Measurements from ENCODE around the gene ASCC3. TPM values are rescaled to one million over a fixed set of nuclear protein-coding genes. Genes with fewer than 3 reads are reported as not detected.

Gene ASCC3
- total RNA-seq, 4 donors from 2014 or later: 20.3 to 26.8 (median 24.5) TPM

- no peak for TF ChIP-seq POLR2A (IDR thresholded peaks at IDR 0.05)
- no peak for TF ChIP-seq CTCF (IDR thresholded peaks at IDR 0.05)
- no peak for DNase-seq (ENCODE audit: low spot score in 2 of 2)
- WGBS, 2 donors: 58 to 80% methylated on average over 2 of the region's 2 CpGs
- intact Hi-C loops (cut with DNase I; ENCODE audit: low total_unique reads): no loop called here
- H3K4me3 ChIP-seq (ENCODE audit: low read depth, poor library complexity, severe bottlenecking): no peak overlapping the region
Measured at GRCh38 chr6:100706491-100706890, 174.6 kb downstream of the ASCC3 start.

GRCh38 chr6:100704961-100705360 lies 176.2 kb downstream of the ASCC3 start:
- TF ChIP-seq POLR2A (IDR thresholded peaks at IDR 0.05) (no peak), CTCF (IDR thresholded peaks at IDR 0.05) (no peak)
- WGBS, 2 donors: 81 to 94% methylated on average over 5 of the region's 5 CpGs
- no peak for DNase-seq (ENCODE audit: low spot score in 2 of 2)
- H3K4me3 ChIP-seq (ENCODE audit: low read depth, poor library complexity, severe bottlenecking): no peak overlapping the region
- intact Hi-C loops (cut with DNase I; ENCODE audit: low total_unique reads): no loop called here

DNA sequence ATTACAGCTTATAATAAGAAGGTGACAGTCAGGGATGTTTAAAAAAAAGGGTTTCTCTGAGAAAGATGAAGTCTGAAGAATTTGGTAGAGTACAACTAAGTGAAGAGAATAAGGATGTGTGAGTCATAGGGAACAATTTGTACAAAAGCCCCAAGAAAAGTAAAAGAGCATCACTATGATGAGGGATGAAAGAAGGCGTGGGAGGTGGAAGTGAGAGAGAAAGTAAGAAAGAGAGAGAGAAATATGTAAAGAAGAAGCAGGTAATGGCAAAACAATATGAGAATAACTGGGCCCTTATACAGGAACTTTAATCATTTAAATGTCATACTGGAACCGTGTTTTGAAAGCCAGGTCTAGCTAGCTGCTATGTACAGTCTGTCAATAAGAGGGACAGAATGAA lies 179.4 kb downstream of the ASCC3 start:
- no peak for TF ChIP-seq POLR2A (IDR thresholded peaks at IDR 0.05)
- no peak for TF ChIP-seq CTCF (IDR thresholded peaks at IDR 0.05)
- WGBS, 2 donors: 92 to 96% methylated on average over 2 of the region's 2 CpGs
- DNase-seq (ENCODE audit: low spot score in 2 of 2): no peak
- H3K4me3 ChIP-seq (ENCODE audit: low read depth, poor library complexity, severe bottlenecking): no peak overlapping the region
- intact Hi-C loops (cut with DNase I; ENCODE audit: low total_unique reads): no loop called here

DNA sequence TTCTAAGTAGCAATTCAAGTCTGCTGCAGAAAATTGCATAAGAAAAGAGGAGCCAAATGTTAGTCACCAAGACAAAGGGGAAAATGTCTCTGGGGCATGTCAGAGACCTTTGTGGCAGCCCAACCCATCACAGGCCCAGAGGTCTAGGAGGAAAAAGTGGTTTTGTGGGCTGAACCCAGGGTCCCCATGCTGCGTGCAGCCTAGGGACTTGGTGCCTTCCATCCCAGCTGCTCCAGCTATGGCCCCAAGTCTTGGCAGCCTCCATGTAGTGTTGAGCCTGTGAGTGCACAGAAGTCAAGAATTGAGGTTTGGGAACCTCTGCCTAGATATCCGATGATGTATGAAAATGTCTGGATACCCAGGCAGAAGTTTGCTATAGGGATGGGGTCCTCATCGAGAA lies 181.1 kb downstream of the ASCC3 start:
- TF ChIP-seq CTCF (IDR thresholded peaks at IDR 0.05): no peak
- no peak for TF ChIP-seq POLR2A (IDR thresholded peaks at IDR 0.05)
- WGBS, 2 donors: 100% methylated on average over 3 of the region's 3 CpGs
- no peak overlapping the region for H3K4me3 ChIP-seq (ENCODE audit: low read depth, poor library complexity, severe bottlenecking)
- DNase-seq (ENCODE audit: low spot score in 2 of 2): no peak
- intact Hi-C loops (cut with DNase I; ENCODE audit: low total_unique reads): no loop called here

DNA sequence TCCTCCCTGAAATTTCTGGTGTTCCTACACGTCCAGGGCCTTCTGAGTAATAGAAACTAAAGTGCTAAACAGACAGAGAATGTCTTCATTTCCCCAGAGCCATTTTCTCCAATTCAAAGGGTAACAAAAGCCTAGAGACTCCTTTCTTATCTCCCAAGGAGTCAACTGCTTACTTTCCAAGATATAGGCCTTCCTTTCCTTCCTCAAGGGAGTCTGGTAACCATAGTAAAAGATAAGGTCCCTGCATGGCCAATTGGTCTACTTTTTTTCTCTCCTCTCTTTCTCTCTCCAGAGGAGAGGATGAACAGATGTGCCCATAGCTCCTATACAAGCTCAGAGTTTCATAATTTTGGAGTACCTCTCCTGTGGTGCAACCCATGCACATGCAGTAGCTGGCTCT lies 185.7 kb downstream of the ASCC3 start:
- TF ChIP-seq CTCF (IDR thresholded peaks at IDR 0.05) (no peak), POLR2A (IDR thresholded peaks at IDR 0.05) (no peak)
- no peak overlapping the region for H3K4me3 ChIP-seq (ENCODE audit: low read depth, poor library complexity, severe bottlenecking)
- intact Hi-C loops (cut with DNase I; ENCODE audit: low total_unique reads): no loop called here
- 83 to 87% methylated on average over 1 of the region's 1 CpG for WGBS, 2 donors
- DNase-seq (ENCODE audit: low spot score in 2 of 2): no peak

DNA sequence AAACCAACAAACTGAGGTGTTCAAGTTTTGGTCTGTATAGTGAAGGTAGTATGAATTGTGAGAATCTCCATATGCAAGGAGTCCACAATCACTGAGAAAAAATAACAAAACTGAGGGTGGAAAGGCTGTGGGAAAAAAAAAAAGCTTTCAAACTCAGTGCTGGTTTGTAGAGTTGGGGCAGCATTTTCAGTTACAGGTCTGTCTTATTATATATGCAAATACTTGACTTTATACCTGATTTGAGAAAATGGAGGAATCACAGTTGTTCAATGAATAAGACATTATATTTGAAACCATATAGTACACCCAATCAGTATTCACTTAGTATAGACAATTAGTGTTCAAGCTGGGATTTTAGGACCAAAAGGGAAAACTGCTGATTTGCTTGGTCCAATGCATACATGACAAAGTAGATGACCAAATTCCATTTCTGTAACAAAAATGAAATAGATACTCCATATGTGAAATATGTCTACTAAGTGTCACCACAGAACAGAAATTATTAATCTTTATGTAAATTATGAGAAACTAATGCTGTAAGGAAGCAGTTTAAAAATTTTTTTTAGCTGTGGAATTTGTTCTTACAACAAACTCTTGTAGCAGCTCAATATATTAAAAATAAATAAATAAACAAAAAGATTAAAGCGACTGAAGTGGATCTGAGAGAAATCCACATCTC lies 187.7 kb downstream of the ASCC3 start:
- 94 to 98% methylated on average over 1 of the region's 1 CpG for WGBS, 2 donors
- intact Hi-C loops (cut with DNase I; ENCODE audit: low total_unique reads): no loop called here
- DNase-seq (ENCODE audit: low spot score in 2 of 2): no peak
- no peak overlapping the region for H3K4me3 ChIP-seq (ENCODE audit: low read depth, poor library complexity, severe bottlenecking)
- no peak for TF ChIP-seq POLR2A (IDR thresholded peaks at IDR 0.05)
- no peak for TF ChIP-seq CTCF (IDR thresholded peaks at IDR 0.05)

All from lower leg skin (tissue), 4 donors.